Lower leg skin (tissue), 3 donors: ENCODE results near the gene POU2F3.

Experiments
- POLR2A ChIP-seq, 2 donors: fragments of 450-650 bp; IDR thresholded peaks; one replicate each; pipeline ENCODE4 v1.6.1; 2016 to 2017; ENCODE audit warnings: antibody characterized with exemption in 2 of 2, mild to moderate bottlenecking in 1 of 2, moderate library complexity in 1 of 2
- TF ChIP-seq, protein P1 (sequence below), 3 donors: fragments of 450-650 bp; IDR thresholded peaks; one replicate each; pipeline ENCODE4 v1.5.1; 2016; ENCODE audit warnings: antibody characterized with exemption in 3 of 3, mild to moderate bottlenecking in 3 of 3, moderate library complexity in 2 of 3

DNA sequence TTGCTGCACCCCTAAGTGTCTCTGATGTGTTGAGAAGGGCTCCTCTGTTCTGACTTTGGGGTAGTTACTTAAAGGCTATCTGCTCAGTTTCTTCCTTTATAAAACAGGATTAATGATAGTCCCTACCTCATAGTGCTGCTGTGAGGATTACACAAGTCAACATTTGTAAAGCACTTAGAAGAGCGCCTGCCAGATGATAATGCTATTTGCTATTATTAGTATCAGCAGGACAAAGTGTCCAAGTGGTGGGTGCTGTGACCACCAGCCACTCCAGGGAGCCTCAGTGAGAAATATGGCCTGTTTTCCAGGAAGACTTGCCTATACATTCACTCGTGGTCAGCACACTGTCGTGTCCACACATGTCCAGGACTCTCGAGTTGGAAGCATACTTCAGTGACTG, 16.2 kb downstream of the POU2F3 start:
- TF ChIP-seq POLR2A (IDR thresholded peaks at IDR 0.05), result no peak
- TF ChIP-seq, protein P1, sequence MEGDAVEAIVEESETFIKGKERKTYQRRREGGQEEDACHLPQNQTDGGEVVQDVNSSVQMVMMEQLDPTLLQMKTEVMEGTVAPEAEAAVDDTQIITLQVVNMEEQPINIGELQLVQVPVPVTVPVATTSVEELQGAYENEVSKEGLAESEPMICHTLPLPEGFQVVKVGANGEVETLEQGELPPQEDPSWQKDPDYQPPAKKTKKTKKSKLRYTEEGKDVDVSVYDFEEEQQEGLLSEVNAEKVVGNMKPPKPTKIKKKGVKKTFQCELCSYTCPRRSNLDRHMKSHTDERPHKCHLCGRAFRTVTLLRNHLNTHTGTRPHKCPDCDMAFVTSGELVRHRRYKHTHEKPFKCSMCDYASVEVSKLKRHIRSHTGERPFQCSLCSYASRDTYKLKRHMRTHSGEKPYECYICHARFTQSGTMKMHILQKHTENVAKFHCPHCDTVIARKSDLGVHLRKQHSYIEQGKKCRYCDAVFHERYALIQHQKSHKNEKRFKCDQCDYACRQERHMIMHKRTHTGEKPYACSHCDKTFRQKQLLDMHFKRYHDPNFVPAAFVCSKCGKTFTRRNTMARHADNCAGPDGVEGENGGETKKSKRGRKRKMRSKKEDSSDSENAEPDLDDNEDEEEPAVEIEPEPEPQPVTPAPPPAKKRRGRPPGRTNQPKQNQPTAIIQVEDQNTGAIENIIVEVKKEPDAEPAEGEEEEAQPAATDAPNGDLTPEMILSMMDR (IDR thresholded peaks at IDR 0.05), result no peak
